ENCODE data around the gene ATP5F1D. TPM values are rescaled to one million over a fixed set of nuclear protein-coding genes. Genes with fewer than 3 reads are reported as not detected.

The ATP5F1D gene
- total RNA-seq, 2 experiments from 2014 or later, result 171 to 173 TPM

- H3K9me3 Mint-ChIP-seq, result no peaks in the 10 kb centered on the region
- H3K36me3 Mint-ChIP-seq (ENCODE audit: low read depth), result peaks cover 41% of the 10 kb centered on the region
- CTCF ChIA-PET, result interaction anchor here (0.6 to 11.2 kb wide), 7 partner anchors 11 to 240 kb away, joined by 3 to 412 read pairs (median 6); partner anchors contain the start of genes ATP5F1D and REEP6
- H3K27me3 Mint-ChIP-seq, result peaks cover 3% of the 10 kb centered on the region
- peaks cover 70% of the 10 kb centered on the region for H3K4me1 Mint-ChIP-seq
- peak; percentile 100 for DNase-seq
- H3K4me3 Mint-ChIP-seq, result peak within 1 kb of the TSS; percentile 91
- POLR2A ChIA-PET, result interaction anchor here (0.6 to 10.9 kb wide), 55 partner anchors 10 to 628 kb away, joined by 3 to 266 read pairs (median 6); partner anchors contain the start of genes ABCA7, ARHGAP45, ATP5F1D and CBARP
- peak within 1 kb of the TSS; percentile 85 for H3K27ac Mint-ChIP-seq
Measured at GRCh38 chr19:1269065-1269477, 27.5 kb downstream of the ATP5F1D start, which contains the start of gene CIRBP. CIRBP (plus strand) TSS chr19:1269332; CDS start chr19:1270934, 1,602 bp downstream.

GRCh38 chr19:1269478-1270212 is 28.1 kb downstream of the ATP5F1D start:
- H3K4me1 Mint-ChIP-seq, result peaks cover 71% of the 10 kb centered on the region
- no peaks in the 10 kb centered on the region for H3K9me3 Mint-ChIP-seq
- peaks cover 3% of the 10 kb centered on the region for H3K27me3 Mint-ChIP-seq
- CTCF ChIA-PET, result interaction anchor here (1.0 to 11.2 kb wide), 6 partner anchors 10 to 240 kb away, joined by 3 to 412 read pairs (median 8); partner anchors contain the start of gene ATP5F1D
- peak overlapping the region; percentile 91 for H3K4me3 Mint-ChIP-seq
- POLR2A ChIA-PET, result interaction anchor here (0.6 to 10.9 kb wide), 48 partner anchors 9 to 627 kb away, joined by 3 to 266 read pairs (median 6); partner anchors contain the start of genes ABCA7, ARHGAP45, ATP5F1D and CBARP
- peak; percentile 89 for DNase-seq
- H3K27ac Mint-ChIP-seq, result peak overlapping the region; percentile 85
- H3K36me3 Mint-ChIP-seq (ENCODE audit: low read depth), result peaks cover 44% of the 10 kb centered on the region

GRCh38 chr19:1270213-1270853 is 28.8 kb downstream of the ATP5F1D start:
- H3K4me1 Mint-ChIP-seq, result peaks cover 67% of the 10 kb centered on the region
- POLR2A ChIA-PET, result interaction anchor here (0.9 to 5.4 kb wide), 7 partner anchors 12 to 382 kb away, joined by 3 to 266 read pairs (median 20); partner anchors contain the start of genes ARHGAP45, ATP5F1D, CNN2 and TCF3

GRCh38 chr19:1270854-1271527 is 29.4 kb downstream of the ATP5F1D start:
- CTCF ChIA-PET, result interaction anchor here (0.6 to 1.9 kb wide), 3 partner anchors 26 to 138 kb away, joined by 3 to 6 read pairs (median 3); no protein-coding TSS in a partner anchor
- DNase-seq, result no peak
- POLR2A ChIA-PET, result interaction anchor here (1.1 to 2.5 kb wide), 3 partner anchors 10 to 30 kb away, joined by 3 to 8 read pairs (median 6); no protein-coding TSS in a partner anchor
- H3K4me3 Mint-ChIP-seq, result peak overlapping the region; percentile 91
- peaks cover 62% of the 10 kb centered on the region for H3K4me1 Mint-ChIP-seq
- H3K27me3 Mint-ChIP-seq, result peaks cover 3% of the 10 kb centered on the region
- H3K27ac Mint-ChIP-seq, result peak overlapping the region; percentile 85
- peaks cover 45% of the 10 kb centered on the region for H3K36me3 Mint-ChIP-seq (ENCODE audit: low read depth)
- H3K9me3 Mint-ChIP-seq, result no peaks in the 10 kb centered on the region

More at GRCh38 chr19:1270213-1270853, 28.8 kb downstream of the ATP5F1D start:
- H3K27ac Mint-ChIP-seq, result peak overlapping the region; percentile 85
- H3K4me3 Mint-ChIP-seq, result peak overlapping the region; percentile 91
- no peak for DNase-seq
- CTCF ChIA-PET, result no interaction called here
- peaks cover 3% of the 10 kb centered on the region for H3K27me3 Mint-ChIP-seq
- no peaks in the 10 kb centered on the region for H3K9me3 Mint-ChIP-seq
- peaks cover 45% of the 10 kb centered on the region for H3K36me3 Mint-ChIP-seq (ENCODE audit: low read depth)

- Mint-ChIP-seq H3K36me3 (ENCODE audit: low read depth) (peaks cover 49% of the 10 kb centered on the region), H3K4me3 (peak overlapping the region; percentile 91), H3K9me3 (no peaks in the 10 kb centered on the region), H3K4me1 (peaks cover 64% of the 10 kb centered on the region), H3K27ac (peak overlapping the region; percentile 85), H3K27me3 (peaks cover 3% of the 10 kb centered on the region)
- no peak for DNase-seq
- ChIA-PET CTCF (interaction anchor here (0.6 to 1.9 kb wide), 3 partner anchors 27 to 137 kb away, joined by 3 to 6 read pairs (median 3); no protein-coding TSS in a partner anchor), POLR2A (interaction anchor here (1.1 to 2.5 kb wide), 4 partner anchors 11 to 31 kb away, joined by 3 to 16 read pairs (median 7); no protein-coding TSS in a partner anchor)
Measured at GRCh38 chr19:1271528-1272422, 30.2 kb downstream of the ATP5F1D start.

GRCh38 chr19:1272423-1273262 is 31.1 kb downstream of the ATP5F1D start:
- ChIA-PET POLR2A (interaction anchor here (1.0 to 2.5 kb wide), 6 partner anchors 12 to 380 kb away, joined by 3 to 16 read pairs (median 4); partner anchors contain the start of genes MED16 and RNU6-9), CTCF (interaction anchor here (1.4 to 1.9 kb wide), 3 partner anchors 28 to 111 kb away, joined by 3 to 14 read pairs (median 6); no protein-coding TSS in a partner anchor)
- Mint-ChIP-seq H3K4me3 (peak overlapping the region; percentile 41), H3K4me1 (peaks cover 60% of the 10 kb centered on the region), H3K36me3 (ENCODE audit: low read depth) (peaks cover 52% of the 10 kb centered on the region), H3K9me3 (no peaks in the 10 kb centered on the region), H3K27me3 (no peaks in the 10 kb centered on the region), H3K27ac (peak overlapping the region; percentile 68)
- DNase-seq, result no peak

- H3K27ac Mint-ChIP-seq, result peak overlapping the region; percentile 72
- H3K4me1 Mint-ChIP-seq, result peaks cover 59% of the 10 kb centered on the region
- peaks cover 57% of the 10 kb centered on the region for H3K36me3 Mint-ChIP-seq (ENCODE audit: low read depth)
- H3K9me3 Mint-ChIP-seq, result no peaks in the 10 kb centered on the region
- H3K4me3 Mint-ChIP-seq, result peak overlapping the region; percentile 14
- ChIA-PET CTCF (interaction anchor here (1.4 to 1.5 kb wide), 2 partner anchors 30 to 110 kb away, joined by 3 to 14 read pairs; no protein-coding TSS in a partner anchor), POLR2A (interaction anchor here (1.0 to 2.5 kb wide), 6 partner anchors 13 to 380 kb away, joined by 3 to 16 read pairs (median 4); partner anchors contain the start of genes MED16 and RNU6-9)
- no peak for DNase-seq
- H3K27me3 Mint-ChIP-seq, result no peaks in the 10 kb centered on the region
Measured at GRCh38 chr19:1273263-1274041, 31.9 kb downstream of the ATP5F1D start.

GRCh38 chr19:1274081-1274851 is 32.7 kb downstream of the ATP5F1D start:
- POLR2A ChIA-PET, result interaction anchor here (0.6 to 2.5 kb wide), 7 partner anchors 21 to 381 kb away, joined by 3 to 16 read pairs (median 3); partner anchors contain the start of genes MED16 and RNU6-9
- peak overlapping the region; percentile 72 for H3K27ac Mint-ChIP-seq
- H3K27me3 Mint-ChIP-seq, result no peaks in the 10 kb centered on the region
- H3K9me3 Mint-ChIP-seq, result no peaks in the 10 kb centered on the region
- H3K36me3 Mint-ChIP-seq (ENCODE audit: low read depth), result peaks cover 57% of the 10 kb centered on the region
- peak overlapping the region; percentile 62 for H3K4me3 Mint-ChIP-seq
- CTCF ChIA-PET, result interaction anchor here (0.6 to 2.1 kb wide), 4 partner anchors 30 to 625 kb away, joined by 3 to 23 read pairs (median 8); no protein-coding TSS in a partner anchor
- H3K4me1 Mint-ChIP-seq, result peaks cover 52% of the 10 kb centered on the region
- no peak for DNase-seq

GRCh38 chr19:1274852-1275259 is 33.3 kb downstream of the ATP5F1D start:
- H3K27me3 Mint-ChIP-seq, result no peaks in the 10 kb centered on the region
- no peaks in the 10 kb centered on the region for H3K9me3 Mint-ChIP-seq
- H3K4me3 Mint-ChIP-seq, result peak overlapping the region; percentile 62
- ChIA-PET CTCF (interaction anchor here (0.5 to 2.1 kb wide), 4 partner anchors 8 to 625 kb away, joined by 3 to 23 read pairs (median 8); no protein-coding TSS in a partner anchor), POLR2A (interaction anchor here (0.6 to 1.8 kb wide), 11 partner anchors 9 to 403 kb away, joined by 3 to 15 read pairs (median 4); partner anchors contain the start of gene ATP5F1D)
- DNase-seq, result no peak
- peaks cover 56% of the 10 kb centered on the region for H3K4me1 Mint-ChIP-seq
- peak overlapping the region; percentile 69 for H3K27ac Mint-ChIP-seq
- peaks cover 59% of the 10 kb centered on the region for H3K36me3 Mint-ChIP-seq (ENCODE audit: low read depth)
